OCI-LY7 (cell line): ENCODE results near the gene ACAP1. TPM values are rescaled to one million over a fixed set of nuclear protein-coding genes. Genes with fewer than 3 reads are reported as not detected.

ENCODE experiments used
- BruUV-seq: library from RNA; stranded (reverse); fragments of 400-500 nt; replicated peaks from 2 replicates; lab custom pipeline; 2021; lab: Mats Ljungman, UMichigan
- CTCF ChIA-PET: fragments of 300-600 bp; sonication (Branson Sonifier 250); formaldehyde crosslinking; loops from one replicate; lab custom pipeline; 2022; ENCODE audit warnings: antibody characterized with exemption; ENCODE audit not compliant: unreplicated experiment; lab: Charles Lee
- POLR2A ChIA-PET: fragments of 300-600 bp; sonication (Branson Sonifier 250); formaldehyde crosslinking; loops from one replicate; lab custom pipeline; 2022; ENCODE audit warnings: antibody characterized with exemption; lab: Charles Lee
- DNase-seq: peaks from one replicate; pipeline ENCODE4 v3.0.0-alpha.2; 2015; ENCODE audit warnings: low spot score
- H2AFZ ChIP-seq: fragments of 200-600 bp; sonication (generic), shearing (Covaris generic); 2 replicates; pipeline ENCODE4 v1.6.1; 2014; ENCODE audit warnings: mild to moderate bottlenecking, antibody characterized with exemption, low read length, moderate library complexity
- H3K27ac ChIP-seq: fragments of 200-600 bp; sonication (generic); 2 replicates; pipeline ENCODE4 v1.5.1; 2014; ENCODE audit warnings: mixed run types, low read depth, mild to moderate bottlenecking, moderate library complexity, low read length, inconsistent platforms; ENCODE audit not compliant: poor library complexity, severe bottlenecking
- H3K36me3 ChIP-seq: fragments of 200-600 bp; sonication (generic); 2 replicates; pipeline ENCODE4 v1.6.1; 2014; ENCODE audit warnings: mild to moderate bottlenecking, antibody characterized with exemption, low read length, moderate library complexity, mixed read lengths; ENCODE audit not compliant: insufficient read depth
- H3K4me1 ChIP-seq: fragments of 200-600 bp; sonication (generic); 2 replicates; pipeline ENCODE4 v1.5.1; 2014; ENCODE audit warnings: mild to moderate bottlenecking, low read length; ENCODE audit not compliant: insufficient read depth, poor library complexity, severe bottlenecking
- H3K4me2 ChIP-seq: fragments of 200-600 bp; sonication (generic); 2 replicates; pipeline ENCODE4 v1.6.1; 2014; ENCODE audit warnings: mild to moderate bottlenecking, low read length
- H3K4me3 ChIP-seq: fragments of 200-600 bp; sonication (generic); 2 replicates; pipeline ENCODE4 v1.5.1; 2014; ENCODE audit warnings: mild to moderate bottlenecking, low read depth, low read length; ENCODE audit not compliant: poor library complexity, severe bottlenecking
- H3K79me2 ChIP-seq: fragments of 200-600 bp; sonication (generic); 2 replicates; pipeline ENCODE4 v1.6.1; 2016; ENCODE audit warnings: low read depth, mild to moderate bottlenecking, low read length, moderate library complexity, mixed read lengths; ENCODE audit not compliant: insufficient read depth
- H3K9me2 ChIP-seq: fragments of 200-600 bp; sonication (generic); 2 replicates; pipeline ENCODE4 v1.6.1; 2016; ENCODE audit warnings: mild to moderate bottlenecking, low read length, mixed read lengths; ENCODE audit not compliant: insufficient read depth
- H3K9me3 ChIP-seq: fragments of 200-600 bp; sonication (generic); 2 replicates; pipeline ENCODE4 v1.6.1; 2014; ENCODE audit warnings: mild to moderate bottlenecking, mixed run types, low read length, mixed read lengths
- H4K20me1 ChIP-seq: fragments of 200-600 bp; sonication (generic); 2 replicates; pipeline ENCODE4 v1.6.1; 2014; ENCODE audit warnings: mild to moderate bottlenecking, antibody characterized with exemption, low read length, moderate library complexity, mixed read lengths; ENCODE audit not compliant: insufficient read depth
- CTCF ChIP-seq: fragments of 200-600 bp; sonication (generic); conservative IDR thresholded peaks from 2 replicates; pipeline ENCODE4 v1.5.1; 2014; ENCODE audit warnings: mild to moderate bottlenecking, antibody characterized with exemption, low read length, moderate library complexity, mixed read lengths
- EZH2phosphoT487 ChIP-seq: fragments of 200-600 bp; sonication (generic); IDR thresholded peaks from 2 replicates; pipeline ENCODE4 v1.6.1; 2018; ENCODE audit warnings: low read depth, borderline replicate concordance, mild to moderate bottlenecking, mixed run types, antibody characterized with exemption, low read length, moderate library complexity, mixed read lengths
- intact Hi-C: fragments of 100-400 bp; cut with micrococcal nuclease; formaldehyde crosslinking; loops from one replicate; pipeline ENCODE4 v1.10.0; 2022; ENCODE audit not compliant: unreplicated experiment
- total RNA-seq, 2 experiments: library from RNA; depleted of rRNA in 1 of 2; stranded (reverse); fragments of >200 nt in 1 of 2; shearing (Covaris generic) in 1 of 2; gene quantifications; 2 replicates each; pipeline ENCODE4 v1.2.3, GENCODE V29; 2014 to 2022

The ACAP1 gene
- total RNA-seq, 2 experiments from 2014 or later: 117 to 259 TPM

GRCh38 chr17:7329997-7330637 lies 6.2 kb upstream of the ACAP1 start:
- H3K9me3 ChIP-seq: no peaks in the 10 kb centered on the region
- CTCF ChIA-PET: interaction anchor here (0.8 to 1.6 kb wide), 4 partner anchors 15 to 107 kb away, joined by 3 to 6 read pairs (median 4); partner anchors contain the start of gene TMEM102
- intact Hi-C loops: loop anchor here (1.0 to 5.0 kb wide), 4 partner anchors 21 to 357 kb away; partner anchors contain the start of genes CTDNEP1, EIF5A, TP53 and WRAP53
- H3K4me3 ChIP-seq: peak overlapping the region; percentile 82
- no peaks in the 10 kb centered on the region for H4K20me1 ChIP-seq
- POLR2A ChIA-PET: interaction anchor here (0.5 to 2.8 kb wide), 15 partner anchors 8 to 1755 kb away, joined by 3 to 12 read pairs (median 4); partner anchors contain the start of genes GPS2 and TMEM256
- peaks cover 47% of the 10 kb centered on the region for H3K4me1 ChIP-seq
- TF ChIP-seq EZH2phosphoT487 (no peak), CTCF (no peak)
- peaks cover 19% of the 10 kb centered on the region; the same call in 1 of the 2 replicates for H3K79me2 ChIP-seq
- peak overlapping the region; percentile 98 for H3K4me2 ChIP-seq
- peaks cover 19% of the 10 kb centered on the region for H3K36me3 ChIP-seq
- H2AFZ ChIP-seq: peak overlapping the region; percentile 38; the same call in 1 of the 2 replicates
- no peaks in the 10 kb centered on the region for H3K9me2 ChIP-seq
- peak overlapping the region; percentile 96 for H3K27ac ChIP-seq
- no TSS peak for BruUV-seq
- peak; percentile 87 for DNase-seq

GRCh38 chr17:7330638-7331015 lies 5.7 kb upstream of the ACAP1 start:
- H3K4me1 ChIP-seq: peaks cover 53% of the 10 kb centered on the region

More at GRCh38 chr17:7330638-7331015, 5.7 kb upstream of the ACAP1 start:
- H3K36me3 ChIP-seq: peaks cover 14% of the 10 kb centered on the region
- peak overlapping the region; percentile 38; the same call in 1 of the 2 replicates for H2AFZ ChIP-seq
- ChIA-PET CTCF (interaction anchor here (1.6 kb wide), 1 partner anchor 106 kb away, joined by 6 read pairs; no protein-coding TSS in a partner anchor), POLR2A (interaction anchor here (2.0 to 2.8 kb wide), 2 partner anchors 15 to 25 kb away, joined by 4 to 10 read pairs; partner anchors contain the start of gene GPS2)
- no peak for TF ChIP-seq CTCF
- no peak for TF ChIP-seq EZH2phosphoT487
- intact Hi-C loops: loop anchor here (5.0 kb wide), 1 partner anchor 357 kb away; the partner anchor contains the start of genes TP53 and WRAP53
- BruUV-seq: no TSS peak
- H3K4me3 ChIP-seq: peak overlapping the region; percentile 82
- no peak for DNase-seq
- no peaks in the 10 kb centered on the region for H4K20me1 ChIP-seq
- H3K4me2 ChIP-seq: peak overlapping the region; percentile 98
- peaks cover 19% of the 10 kb centered on the region; the same call in 1 of the 2 replicates for H3K79me2 ChIP-seq
- no peaks in the 10 kb centered on the region for H3K9me3 ChIP-seq
- H3K27ac ChIP-seq: peak overlapping the region; percentile 96
- H3K9me2 ChIP-seq: no peaks in the 10 kb centered on the region
